ENCODE data around the gene PLXDC1.
A peak's percentile ranks its signal among the peaks of the same experiment; 100 is the strongest.

PLXDC1 gene

DNA sequence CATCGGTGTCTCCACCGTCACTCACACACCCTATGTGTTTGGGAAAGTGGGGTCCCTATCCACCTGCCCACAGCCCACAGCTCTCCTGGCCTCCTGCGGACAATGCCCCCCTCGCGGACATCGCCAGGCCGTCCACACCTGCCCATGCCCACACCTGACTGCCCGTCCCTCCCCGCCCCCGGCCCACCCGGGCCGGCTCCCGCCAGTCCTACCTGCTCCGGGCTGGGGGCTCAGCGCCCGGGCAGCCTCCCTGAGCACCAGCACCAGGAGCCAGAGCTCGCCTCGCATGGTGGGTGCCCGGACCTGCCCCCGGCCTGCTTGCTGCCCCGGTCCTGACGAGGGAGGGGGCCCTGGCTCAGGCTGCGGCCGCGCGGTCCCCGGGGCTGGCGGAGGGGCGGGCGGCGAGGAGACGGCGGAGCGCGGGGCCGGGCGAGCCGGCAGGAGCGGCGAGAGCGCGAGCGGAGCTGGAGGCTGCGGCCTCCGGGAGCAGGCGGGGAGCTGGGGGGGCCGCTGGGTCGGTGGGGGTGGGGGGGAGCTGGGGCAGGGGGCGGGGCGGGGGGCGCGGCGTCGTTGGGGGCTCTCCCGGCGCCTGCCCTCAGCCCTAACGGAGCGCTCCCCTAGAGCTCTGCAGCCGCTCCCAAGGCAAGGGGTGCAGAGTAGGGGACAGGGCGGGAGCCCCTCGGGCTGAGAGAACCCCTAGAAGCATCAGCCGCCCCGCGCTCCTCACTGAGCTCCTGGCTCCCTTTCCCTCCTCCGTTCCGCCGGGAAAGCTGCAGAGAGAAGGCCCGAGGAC lies at the start of gene PLXDC1:
PLXDC1 (minus strand) TSS at position 488 of the 793 bp plus-strand sequence; CDS start at position 288, 200 bp downstream.
- Mint-ChIP-seq H3K4me1 (peaks cover 37% of the 10 kb centered on the region), H3K4me3 (peak within 1 kb of the TSS; percentile 99), H3K27me3 (peaks cover 20% of the 10 kb centered on the region), H3K9me3 (no peaks in the 10 kb centered on the region), H3K27ac (peak within 1 kb of the TSS; percentile 97), H3K36me3 (ENCODE audit: low read depth) (peaks cover 10% of the 10 kb centered on the region)
- no peak for ATAC-seq
- DNase-seq, result no peak

DNA sequence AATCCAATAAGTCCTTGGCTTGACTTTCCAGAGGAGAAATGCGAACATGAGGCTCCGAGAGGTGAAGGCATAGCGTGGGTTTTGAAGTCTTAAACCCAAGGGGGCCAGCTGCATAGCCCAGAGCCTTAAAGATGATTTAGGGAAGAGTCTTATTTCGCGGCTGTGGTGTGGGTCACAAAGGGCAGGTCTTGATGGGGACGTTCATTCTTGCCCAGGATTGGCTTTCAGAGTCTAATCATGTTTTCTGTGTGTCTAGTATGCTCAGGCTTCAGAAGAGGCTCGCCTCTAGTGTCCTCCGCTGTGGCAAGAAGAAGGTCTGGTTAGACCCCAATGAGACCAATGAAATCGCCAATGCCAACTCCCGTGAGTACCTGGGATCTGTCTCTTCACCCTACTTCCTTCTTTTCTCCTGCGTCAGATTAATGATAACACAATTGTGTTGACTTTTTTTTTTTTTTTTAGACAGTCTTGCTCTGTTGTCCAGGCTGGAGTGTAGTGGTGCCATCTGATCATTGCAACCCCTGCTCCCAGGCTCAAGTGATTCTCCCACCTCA lies 49.6 kb upstream of the PLXDC1 start:
- H3K27ac Mint-ChIP-seq, result peak overlapping the region; percentile 100
- H3K27me3 Mint-ChIP-seq, result peaks cover 3% of the 10 kb centered on the region
- no peaks in the 10 kb centered on the region for H3K9me3 Mint-ChIP-seq
- no peak for DNase-seq
- H3K4me1 Mint-ChIP-seq, result peaks cover 54% of the 10 kb centered on the region
- no peak for ATAC-seq
- H3K36me3 Mint-ChIP-seq (ENCODE audit: low read depth), result peaks cover 56% of the 10 kb centered on the region
- H3K4me3 Mint-ChIP-seq, result peak overlapping the region; percentile 87

DNA sequence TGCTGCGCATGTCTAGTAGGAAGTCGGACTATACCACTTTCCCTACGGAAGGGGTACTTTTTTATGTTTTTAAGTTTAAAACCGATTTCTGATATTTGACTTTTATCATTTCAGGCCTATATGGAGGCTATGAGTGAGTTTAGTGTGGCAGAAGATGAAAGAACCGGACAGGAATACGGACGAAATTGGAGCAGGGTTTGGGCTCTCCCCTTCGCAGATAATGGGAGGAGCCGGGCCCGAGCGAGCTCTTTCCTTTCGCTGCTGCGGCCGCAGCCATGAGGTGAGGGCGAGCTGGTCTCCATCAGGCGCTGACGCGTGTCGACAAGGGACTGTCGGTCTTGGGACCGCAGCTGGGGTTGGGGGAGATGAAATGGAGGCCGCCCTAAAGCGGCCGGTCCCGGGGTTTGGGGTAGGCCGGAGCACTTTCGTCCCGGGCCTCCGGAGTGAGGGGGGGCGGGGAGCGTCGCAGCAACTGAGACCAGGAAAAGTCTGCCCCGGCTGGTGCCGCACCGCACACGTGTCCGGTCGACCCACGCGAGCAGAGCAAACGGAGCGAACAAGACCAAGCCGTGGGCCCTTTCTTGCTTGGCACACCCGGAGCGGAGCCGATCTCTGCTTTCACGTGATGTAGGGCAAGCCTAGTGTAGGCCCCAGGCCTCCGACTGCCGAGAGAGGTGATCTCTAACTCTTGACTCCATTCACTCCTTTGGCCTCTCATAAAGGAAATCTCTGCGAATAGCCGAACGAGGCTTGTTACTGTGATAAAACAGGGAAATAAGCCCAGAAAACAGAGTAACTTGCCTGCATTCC lies 48.8 kb upstream of the PLXDC1 start, which contains the start of gene RPL19:
RPL19 (plus strand) TSS at position 214 of the 810 bp plus-strand sequence; CDS start at position 276, 62 bp downstream.
- H3K4me3 Mint-ChIP-seq, result peak within 1 kb of the TSS; percentile 87
- H3K4me1 Mint-ChIP-seq, result peaks cover 60% of the 10 kb centered on the region
- H3K9me3 Mint-ChIP-seq, result no peaks in the 10 kb centered on the region
- ATAC-seq (peak; percentile 33), DNase-seq (peak; percentile 82)
- H3K36me3 Mint-ChIP-seq (ENCODE audit: low read depth), result peaks cover 56% of the 10 kb centered on the region
- peaks cover 3% of the 10 kb centered on the region for H3K27me3 Mint-ChIP-seq
- peak within 1 kb of the TSS; percentile 100 for H3K27ac Mint-ChIP-seq

DNA sequence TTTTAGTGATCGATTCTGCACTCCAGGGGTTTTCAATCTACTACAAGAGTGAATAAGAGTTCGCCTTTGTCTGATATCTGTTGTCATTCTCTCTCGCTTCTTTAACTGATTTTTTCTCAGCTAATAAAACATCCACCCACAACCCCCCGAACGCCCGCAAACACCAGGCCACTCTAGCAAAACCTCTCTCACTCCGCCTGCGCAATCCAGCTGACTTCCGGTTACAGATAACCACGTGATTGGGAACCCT lies 48.3 kb upstream of the PLXDC1 start:
- ATAC-seq, result peak; percentile 22
- H3K27ac Mint-ChIP-seq, result peak overlapping the region; percentile 100
- peaks cover 60% of the 10 kb centered on the region for H3K4me1 Mint-ChIP-seq
- peaks cover 51% of the 10 kb centered on the region for H3K36me3 Mint-ChIP-seq (ENCODE audit: low read depth)
- H3K27me3 Mint-ChIP-seq, result peaks cover 3% of the 10 kb centered on the region
- H3K9me3 Mint-ChIP-seq, result no peaks in the 10 kb centered on the region
- peak; percentile 88 for DNase-seq
- H3K4me3 Mint-ChIP-seq, result peak overlapping the region; percentile 87

DNA sequence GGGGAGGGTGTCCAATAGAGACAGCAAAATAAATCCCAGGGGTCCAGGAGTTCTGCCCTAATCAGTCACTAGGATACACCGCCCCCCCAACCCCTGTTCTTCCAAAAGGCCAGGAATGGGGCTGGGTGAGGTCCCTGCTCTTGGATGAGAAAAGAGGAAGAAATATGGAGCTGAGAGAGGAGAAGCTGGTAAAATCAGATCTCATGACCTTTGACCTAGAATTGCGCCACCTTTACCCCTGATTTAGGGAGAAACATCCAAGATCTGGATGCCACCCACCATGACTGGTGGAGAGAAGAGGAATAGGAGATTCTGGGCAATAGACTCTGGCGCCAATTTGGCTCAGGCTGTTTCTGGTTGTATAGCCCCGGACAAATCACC lies 46.7 kb upstream of the PLXDC1 start:
- peaks cover 50% of the 10 kb centered on the region for H3K4me1 Mint-ChIP-seq
- peaks cover 3% of the 10 kb centered on the region for H3K27me3 Mint-ChIP-seq
- DNase-seq (no peak), ATAC-seq (no peak)
- H3K27ac Mint-ChIP-seq, result peak overlapping the region; percentile 46
- peaks cover 39% of the 10 kb centered on the region for H3K36me3 Mint-ChIP-seq (ENCODE audit: low read depth)
- H3K4me3 Mint-ChIP-seq, result peak overlapping the region; percentile 87
- H3K9me3 Mint-ChIP-seq, result no peaks in the 10 kb centered on the region

DNA sequence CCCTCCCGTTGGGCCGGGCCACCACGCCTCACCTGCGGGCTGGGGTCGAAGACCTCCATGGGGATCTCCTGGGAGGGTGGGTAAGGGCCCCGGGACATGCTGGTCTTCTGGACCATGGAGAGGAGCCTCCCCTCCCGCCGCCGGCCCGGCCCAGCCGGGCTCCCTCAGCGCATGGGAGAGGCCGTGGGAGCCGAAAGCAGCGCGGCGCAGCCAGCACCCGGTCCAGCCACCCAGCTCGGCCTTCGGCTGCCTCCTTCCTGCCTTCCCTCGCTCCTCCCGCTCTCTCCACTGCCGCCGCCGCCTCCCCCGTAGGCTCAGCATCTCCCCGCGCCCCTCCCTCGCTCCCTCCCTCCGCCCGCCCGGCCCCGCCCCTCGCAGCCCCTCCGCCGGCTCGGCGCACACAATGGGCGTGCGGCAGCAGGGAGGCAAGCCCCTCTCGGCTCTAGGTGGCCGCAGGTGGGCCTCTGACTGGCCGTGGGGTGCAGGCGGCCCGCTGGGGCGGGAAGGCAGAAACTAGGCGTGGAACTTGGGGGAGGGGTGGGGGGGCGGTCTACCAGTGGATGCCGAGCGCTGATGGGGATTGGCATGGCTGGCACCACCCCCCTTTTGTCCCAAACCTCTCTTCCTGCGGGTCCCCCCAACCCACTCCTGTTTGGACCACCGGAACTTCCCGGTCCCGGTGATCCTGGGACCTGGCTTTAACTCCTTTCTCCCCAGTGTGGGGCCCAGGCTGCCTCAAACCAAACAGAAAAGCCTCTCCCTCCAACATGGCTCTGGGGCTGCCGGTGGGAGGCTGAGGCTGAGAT lies 46.1 kb upstream of the PLXDC1 start, which contains the start of gene CACNB1:
CACNB1 (minus strand) TSS at position 290 of the 806 bp plus-strand sequence; CDS start at position 116, 174 bp downstream.
- H3K36me3 Mint-ChIP-seq (ENCODE audit: low read depth), result peaks cover 35% of the 10 kb centered on the region
- peaks cover 3% of the 10 kb centered on the region for H3K27me3 Mint-ChIP-seq
- H3K27ac Mint-ChIP-seq, result peak within 1 kb of the TSS; percentile 46
- H3K4me1 Mint-ChIP-seq, result peaks cover 45% of the 10 kb centered on the region
- peak; percentile 80 for DNase-seq
- H3K4me3 Mint-ChIP-seq, result peak within 1 kb of the TSS; percentile 87
- ATAC-seq, result peak; percentile 67
- H3K9me3 Mint-ChIP-seq, result no peaks in the 10 kb centered on the region

DNA sequence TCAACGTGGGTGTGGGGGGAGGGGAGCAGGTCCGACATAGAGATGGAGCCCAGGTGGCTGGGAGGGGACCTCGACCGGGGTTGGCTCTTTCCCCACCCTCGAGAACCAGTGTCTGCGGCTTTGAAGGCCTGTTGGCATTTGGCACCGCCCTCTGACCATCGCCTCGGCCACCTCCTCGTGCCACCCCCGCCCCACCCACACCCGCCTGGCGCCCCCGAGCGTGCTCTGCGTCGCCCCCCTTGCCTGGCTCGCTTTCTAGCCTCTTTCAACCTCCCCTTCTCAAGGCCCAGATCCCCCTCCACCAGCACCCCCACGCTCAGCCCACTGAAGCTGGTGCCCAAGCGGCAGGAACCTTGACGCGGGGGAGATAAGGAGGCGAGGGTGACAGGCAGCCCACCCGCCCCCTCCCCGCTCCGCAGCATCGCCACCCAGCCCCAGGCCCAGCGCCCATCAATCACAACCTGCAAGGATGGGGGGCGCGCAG lies 45.4 kb upstream of the PLXDC1 start:
- peaks cover 38% of the 10 kb centered on the region for H3K4me1 Mint-ChIP-seq
- H3K27ac Mint-ChIP-seq, result no peak overlapping the region
- DNase-seq, result no peak

DNA sequence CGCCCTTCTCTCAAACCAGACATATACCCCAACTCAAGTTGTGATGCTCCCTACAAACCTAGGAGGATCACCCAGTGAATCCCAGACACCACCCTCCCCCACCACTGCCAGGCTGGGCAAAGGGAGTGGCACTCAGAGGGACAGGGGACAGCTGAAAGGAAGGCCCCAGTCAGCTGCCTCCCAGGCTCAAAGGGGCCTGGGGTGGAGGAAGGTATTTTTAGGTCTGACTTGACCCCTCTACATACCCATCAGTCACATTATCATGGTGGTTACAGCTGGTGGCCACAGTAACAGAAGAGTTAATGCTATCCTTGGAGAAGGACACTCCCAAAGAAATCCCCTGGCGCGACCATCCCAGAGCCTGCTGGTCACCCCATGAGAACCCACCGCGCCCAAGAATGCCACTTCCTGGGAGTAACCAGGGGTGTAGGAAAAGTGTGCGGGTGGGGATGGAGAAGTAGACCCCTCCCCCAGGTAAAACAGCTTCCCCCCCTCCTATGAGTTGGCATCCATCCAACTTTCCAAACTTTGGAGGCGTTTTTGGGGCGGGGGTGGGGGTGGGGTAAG lies 44.9 kb upstream of the PLXDC1 start:
- no peak overlapping the region for H3K27ac Mint-ChIP-seq
- no peaks in the 10 kb centered on the region for H3K9me3 Mint-ChIP-seq
- ATAC-seq (no peak), DNase-seq (no peak)
- H3K4me3 Mint-ChIP-seq, result peak overlapping the region; percentile 87
- peaks cover 34% of the 10 kb centered on the region for H3K4me1 Mint-ChIP-seq
- peaks cover 25% of the 10 kb centered on the region for H3K36me3 Mint-ChIP-seq (ENCODE audit: low read depth)
- peaks cover 3% of the 10 kb centered on the region for H3K27me3 Mint-ChIP-seq

More for the DNA sequence above, 45.4 kb upstream of the PLXDC1 start:
- H3K36me3 Mint-ChIP-seq (ENCODE audit: low read depth), result peaks cover 31% of the 10 kb centered on the region
- no peak for ATAC-seq
- H3K4me3 Mint-ChIP-seq, result peak overlapping the region; percentile 87
- H3K27me3 Mint-ChIP-seq, result peaks cover 3% of the 10 kb centered on the region
- no peaks in the 10 kb centered on the region for H3K9me3 Mint-ChIP-seq

DNA sequence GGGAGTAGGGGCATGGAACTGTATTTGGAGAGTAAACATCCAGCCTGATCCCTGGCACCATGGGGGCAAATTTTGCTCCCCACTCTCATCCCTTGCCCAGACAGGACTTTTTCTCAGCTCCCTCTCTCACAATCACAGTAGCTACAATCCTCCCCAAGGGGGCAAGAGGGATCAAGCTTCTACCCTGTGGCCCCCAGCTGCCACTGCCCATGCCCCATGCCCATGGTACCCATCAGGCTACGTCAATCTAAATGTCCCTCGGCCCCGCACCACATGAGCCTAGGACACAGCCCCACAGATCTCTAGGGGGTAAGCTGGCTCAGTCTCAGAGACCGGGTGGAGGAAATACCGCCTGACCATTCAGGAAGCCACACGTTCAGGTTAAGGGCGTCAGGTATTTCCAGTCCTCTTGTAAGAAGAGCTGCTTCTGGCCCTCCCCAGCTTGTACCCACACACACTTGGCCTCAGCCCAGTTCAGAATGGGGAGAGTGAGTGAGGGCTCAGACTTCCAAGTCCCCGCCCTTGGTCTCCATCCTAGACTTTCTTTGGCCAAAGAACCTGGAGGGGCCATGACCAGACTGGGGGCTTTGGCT lies 44.2 kb upstream of the PLXDC1 start:
- Mint-ChIP-seq H3K27ac (no peak overlapping the region), H3K27me3 (peaks cover 3% of the 10 kb centered on the region), H3K36me3 (ENCODE audit: low read depth) (peaks cover 19% of the 10 kb centered on the region), H3K9me3 (no peaks in the 10 kb centered on the region), H3K4me3 (peak overlapping the region; percentile 87), H3K4me1 (peaks cover 31% of the 10 kb centered on the region)
- DNase-seq (no peak), ATAC-seq (no peak)

DNA sequence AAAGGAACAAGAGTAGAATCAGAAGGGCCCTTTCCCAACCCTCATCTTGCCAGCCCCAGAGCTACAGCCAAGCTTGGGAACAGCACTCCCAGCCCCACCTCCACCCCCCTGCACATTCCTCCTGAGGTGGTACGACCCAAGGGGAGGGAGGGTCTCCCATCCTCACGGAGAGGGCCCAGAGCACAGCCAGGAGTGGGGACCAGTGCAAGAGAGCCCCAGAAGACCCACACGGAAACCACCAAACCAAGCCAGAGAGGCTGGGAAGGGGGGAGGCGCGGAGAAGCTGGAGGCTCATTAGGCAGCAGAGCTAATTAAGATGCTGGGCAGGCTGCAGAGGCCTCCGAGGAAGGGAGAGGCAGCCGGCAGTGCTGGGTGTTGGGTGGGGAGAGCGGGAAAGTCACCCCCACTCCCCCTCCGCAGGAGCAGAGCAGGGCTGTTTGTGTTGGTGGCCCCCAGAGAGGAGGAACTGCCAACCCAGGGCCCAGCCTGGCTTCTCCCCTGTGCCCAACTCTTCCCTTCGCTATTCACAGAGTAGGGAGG lies 43.6 kb upstream of the PLXDC1 start:
- Mint-ChIP-seq H3K9me3 (no peaks in the 10 kb centered on the region), H3K4me3 (no peak overlapping the region), H3K27me3 (peaks cover 3% of the 10 kb centered on the region), H3K36me3 (ENCODE audit: low read depth) (peaks cover 14% of the 10 kb centered on the region), H3K4me1 (peaks cover 31% of the 10 kb centered on the region), H3K27ac (no peak overlapping the region)
- DNase-seq, result no peak
- ATAC-seq, result no peak

DNA sequence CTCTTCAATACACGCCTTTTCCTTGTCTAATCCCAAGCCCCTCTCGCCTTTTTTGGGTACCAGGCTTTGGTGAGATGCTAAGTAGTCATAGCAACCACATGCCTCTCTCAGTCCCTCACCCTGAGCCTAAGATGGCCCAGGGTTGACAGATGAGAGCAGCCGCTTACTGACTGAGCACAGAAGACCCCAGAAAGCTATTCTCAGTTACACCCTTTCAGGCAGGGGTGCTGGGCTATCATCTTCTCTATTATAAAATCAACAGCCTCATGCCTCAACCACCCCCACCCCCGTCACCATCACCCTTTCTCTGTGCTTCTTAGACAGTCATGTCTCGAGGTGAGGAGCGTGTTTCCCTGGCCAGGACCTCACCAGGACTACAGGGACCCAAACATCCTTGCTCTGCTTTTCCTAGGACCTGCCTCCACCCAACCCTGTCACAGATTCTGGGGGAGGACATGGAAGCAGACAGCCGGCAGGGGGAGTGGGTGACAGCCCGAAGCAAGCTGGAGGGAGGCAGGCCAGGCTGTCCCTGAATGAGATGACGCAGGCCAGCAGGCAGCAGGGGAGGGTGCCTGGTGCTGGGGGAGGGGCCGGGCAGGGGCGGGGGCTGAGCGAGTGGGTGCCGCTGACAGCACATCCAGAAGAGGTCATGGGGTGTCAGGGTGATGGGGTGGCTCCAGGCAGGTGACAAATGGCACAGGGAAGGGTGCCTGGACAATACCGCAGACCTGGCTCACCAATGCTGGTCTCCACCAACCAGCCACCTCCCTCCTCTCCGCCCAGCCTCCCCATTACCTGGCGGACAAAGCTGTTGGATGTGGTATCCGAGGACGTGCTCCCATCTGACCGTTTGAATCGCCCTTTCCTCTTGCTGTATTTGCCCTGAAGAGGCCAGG lies 42.9 kb upstream of the PLXDC1 start:
- no peak overlapping the region for H3K4me3 Mint-ChIP-seq
- no peaks in the 10 kb centered on the region for H3K9me3 Mint-ChIP-seq
- ATAC-seq (no peak), DNase-seq (no peak)
- peaks cover 24% of the 10 kb centered on the region for H3K4me1 Mint-ChIP-seq
- peaks cover 8% of the 10 kb centered on the region for H3K36me3 Mint-ChIP-seq (ENCODE audit: low read depth)
- no peaks in the 10 kb centered on the region for H3K27me3 Mint-ChIP-seq
- no peak overlapping the region for H3K27ac Mint-ChIP-seq

DNA sequence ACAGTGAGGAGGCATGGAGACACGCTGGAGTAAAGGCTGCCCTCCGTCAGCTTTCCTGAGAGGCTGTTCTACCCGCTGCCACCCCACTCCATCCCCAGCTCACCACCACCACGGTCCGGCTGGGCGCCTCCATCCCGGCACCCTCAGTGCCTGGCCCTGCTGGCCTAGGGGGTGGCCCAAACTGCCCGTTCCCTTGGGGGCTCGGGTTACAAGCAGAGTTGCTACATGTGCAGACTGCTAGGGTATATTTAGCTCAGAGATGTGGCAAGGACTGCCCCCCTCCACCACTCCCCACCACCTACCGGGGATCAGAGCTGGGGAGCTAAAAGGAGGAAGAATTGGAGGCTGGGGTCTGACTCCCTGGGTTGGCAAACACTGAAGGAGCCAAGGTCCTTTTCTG lies 41.9 kb upstream of the PLXDC1 start:
- DNase-seq, result no peak
- H3K27me3 Mint-ChIP-seq, result no peaks in the 10 kb centered on the region
- peaks cover 14% of the 10 kb centered on the region for H3K4me1 Mint-ChIP-seq
- no peak for ATAC-seq
- no peak overlapping the region for H3K27ac Mint-ChIP-seq
- H3K36me3 Mint-ChIP-seq (ENCODE audit: low read depth), result peaks cover 10% of the 10 kb centered on the region
- H3K9me3 Mint-ChIP-seq, result no peaks in the 10 kb centered on the region
- no peak overlapping the region for H3K4me3 Mint-ChIP-seq

Data from activated naive CD8-positive, alpha-beta T cell treated with anti-CD3 and anti-CD28 coated beads, Interleukin-2, amount 50 U/mL, for 24 hours (primary cell).